Thoracic aorta (tissue), 2 donors: ENCODE data around the gene UGT1A5. TPM values are rescaled to one million over a fixed set of nuclear protein-coding genes. Genes with fewer than 3 reads are reported as not detected.

Source experiments
- ATAC-seq: fragments of 150-250 bp; one replicate; pipeline ENCODE4 v1.8.0; 2017; ENCODE audit warnings: low read depth; ENCODE audit not compliant: insufficient number of reproducible peaks, low FRiP score
- DNase-seq: peaks from one replicate; pipeline ENCODE4 v3.0.0-alpha.2; 2020; ENCODE audit warnings: low spot score
- H3K27ac ChIP-seq, 2 donors: fragments of 200-600 bp; sonication (generic); 1 replicate in 1 of 2; 2 replicates in 1 of 2; pipeline ENCODE4 v1.5.1; 2016; ENCODE audit warnings: mild to moderate bottlenecking in 2 of 2, moderate library complexity in 2 of 2
- H3K27me3 ChIP-seq: fragments of 200-600 bp; sonication (generic); replicated peaks from 2 replicates; pipeline ENCODE4 v1.6.0; 2016; ENCODE audit warnings: mild to moderate bottlenecking; ENCODE audit not compliant: insufficient read depth
- H3K36me3 ChIP-seq: fragments of 200-600 bp; sonication (generic); one replicate; pipeline ENCODE4 v1.5.1; 2016
- H3K4me1 ChIP-seq, 2 donors: fragments of 200-600 bp; sonication (generic); 1 replicate in 1 of 2; 2 replicates in 1 of 2; pipeline versions ENCODE4 v1.5.1 to v1.6.0; 2016; ENCODE audit warnings: low read depth in 2 of 2, mild to moderate bottlenecking in 1 of 2; ENCODE audit not compliant: control insufficient read depth in 1 of 2
- H3K4me3 ChIP-seq: fragments of 200-600 bp; sonication (generic); 2 replicates; pipeline ENCODE4 v1.5.1; 2016; ENCODE audit warnings: mild to moderate bottlenecking
- H3K9me3 ChIP-seq: fragments of 200-600 bp; sonication (generic); 2 replicates; pipeline ENCODE4 v1.5.1; 2016
- CTCF ChIP-seq: fragments of 200-600 bp; sonication (generic); IDR thresholded peaks from one replicate; pipeline ENCODE4 v1.5.1; 2019; ENCODE audit warnings: antibody characterized with exemption
- total RNA-seq, 2 donors: library from RNA; depleted of rRNA; stranded (reverse); fragments of >200 nt; gene quantifications; one replicate each; pipeline versions ENCODE4 v1.1.0 to v1.2.3, GENCODE V29; 2016

Gene UGT1A5
- total RNA-seq, 2 donors from 2014 or later = not detected

- Histone ChIP-seq H3K9me3 (no peaks in the 10 kb centered on the region), H3K36me3 (no peaks in the 10 kb centered on the region), H3K4me3 (no peak overlapping the region), H3K27ac (no peak overlapping the region), H3K4me1 (no peaks in the 10 kb centered on the region), H3K27me3 (no peaks in the 10 kb centered on the region)
- TF ChIP-seq CTCF = no peak
- DNase-seq = no peak
- ATAC-seq = no peak
These were observed 81.5 kb downstream of the UGT1A5 start for GRCh38 chr2:233794128-233794658.

- ATAC-seq = no peak
- Histone ChIP-seq H3K27ac (no peak overlapping the region), H3K9me3 (no peaks in the 10 kb centered on the region), H3K4me1 (no peaks in the 10 kb centered on the region), H3K4me3 (no peak overlapping the region), H3K36me3 (no peaks in the 10 kb centered on the region), H3K27me3 (no peaks in the 10 kb centered on the region)
- no peak for DNase-seq
- TF ChIP-seq CTCF = no peak
These were observed 83.0 kb downstream of the UGT1A5 start for GRCh38 chr2:233795735-233796171.

GRCh38 chr2:233796254-233796653 is 83.5 kb downstream of the UGT1A5 start:
- Histone ChIP-seq H3K27ac (no peak overlapping the region), H3K36me3 (no peaks in the 10 kb centered on the region), H3K9me3 (no peaks in the 10 kb centered on the region), H3K4me3 (no peak overlapping the region), H3K27me3 (no peaks in the 10 kb centered on the region), H3K4me1 (no peaks in the 10 kb centered on the region)
- no peak for DNase-seq
- no peak for ATAC-seq
- no peak for TF ChIP-seq CTCF

GRCh38 chr2:233798335-233799086 is 85.8 kb downstream of the UGT1A5 start:
- Histone ChIP-seq H3K27me3 (no peaks in the 10 kb centered on the region), H3K27ac (no peak overlapping the region), H3K36me3 (no peaks in the 10 kb centered on the region), H3K9me3 (no peaks in the 10 kb centered on the region), H3K4me1 (no peaks in the 10 kb centered on the region), H3K4me3 (no peak overlapping the region)
- no peak for DNase-seq
- TF ChIP-seq CTCF = no peak
- no peak for ATAC-seq

- H3K27me3 ChIP-seq = no peaks in the 10 kb centered on the region
- no peak for TF ChIP-seq CTCF
- no peak overlapping the region for H3K4me3 ChIP-seq
- H3K27ac ChIP-seq = no peak overlapping the region
- no peaks in the 10 kb centered on the region for H3K4me1 ChIP-seq
- ATAC-seq = no peak
- no peaks in the 10 kb centered on the region for H3K9me3 ChIP-seq
- no peak for DNase-seq
- H3K36me3 ChIP-seq = no peaks in the 10 kb centered on the region
These were observed 86.5 kb downstream of the UGT1A5 start for GRCh38 chr2:233799087-233799665.
